Measurements from ENCODE around the gene ENTPD6.

DNA sequence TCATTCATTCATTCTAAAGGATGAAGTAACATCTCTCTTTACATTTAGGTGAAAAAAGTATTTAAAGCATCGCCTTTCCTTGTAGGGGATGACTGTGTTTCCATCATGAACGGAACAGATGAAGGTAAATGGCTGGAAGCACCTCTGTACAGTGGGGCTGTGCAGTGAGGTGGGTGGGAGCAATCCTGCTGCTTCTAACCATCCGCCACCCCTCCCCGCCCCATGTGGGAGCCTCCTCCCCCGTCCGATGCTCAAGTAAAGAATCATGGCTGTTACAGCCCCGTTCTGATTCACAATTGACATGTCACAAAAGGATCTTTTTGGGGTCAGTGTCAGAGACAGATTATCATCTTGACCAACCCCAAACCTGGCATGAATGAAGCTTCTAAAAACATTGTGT is 19.3 kb downstream of the ENTPD6 start:
- TF ChIP-seq REST (IDR thresholded peaks at IDR 0.05; ENCODE audit: insufficient read depth in 1 of 2, low read depth in 2 of 2, low read length in 2 of 2) = no peak
- TF ChIP-seq POLR2AphosphoS5 (IDR thresholded peaks at IDR 0.05; ENCODE audit: low read depth, low read length) = no peak
- no peak for TF ChIP-seq SIN3A (IDR thresholded peaks at IDR 0.05; ENCODE audit: borderline replicate concordance, insufficient read depth, low read length)
